LNCAP (cell line): Measurements from ENCODE around the gene LRRN2.

Experiments
- TF ChIP-seq, protein P1 (sequence below): fragments of 450-650 bp; IDR thresholded peaks from 2 replicates; pipeline ENCODE4 v1.5.1; 2017; ENCODE audit warnings: mild to moderate bottlenecking

The LRRN2 gene

GRCh38 chr1:204621996-204622395 lies 63.5 kb downstream of the LRRN2 start:
- TF ChIP-seq, protein P1, sequence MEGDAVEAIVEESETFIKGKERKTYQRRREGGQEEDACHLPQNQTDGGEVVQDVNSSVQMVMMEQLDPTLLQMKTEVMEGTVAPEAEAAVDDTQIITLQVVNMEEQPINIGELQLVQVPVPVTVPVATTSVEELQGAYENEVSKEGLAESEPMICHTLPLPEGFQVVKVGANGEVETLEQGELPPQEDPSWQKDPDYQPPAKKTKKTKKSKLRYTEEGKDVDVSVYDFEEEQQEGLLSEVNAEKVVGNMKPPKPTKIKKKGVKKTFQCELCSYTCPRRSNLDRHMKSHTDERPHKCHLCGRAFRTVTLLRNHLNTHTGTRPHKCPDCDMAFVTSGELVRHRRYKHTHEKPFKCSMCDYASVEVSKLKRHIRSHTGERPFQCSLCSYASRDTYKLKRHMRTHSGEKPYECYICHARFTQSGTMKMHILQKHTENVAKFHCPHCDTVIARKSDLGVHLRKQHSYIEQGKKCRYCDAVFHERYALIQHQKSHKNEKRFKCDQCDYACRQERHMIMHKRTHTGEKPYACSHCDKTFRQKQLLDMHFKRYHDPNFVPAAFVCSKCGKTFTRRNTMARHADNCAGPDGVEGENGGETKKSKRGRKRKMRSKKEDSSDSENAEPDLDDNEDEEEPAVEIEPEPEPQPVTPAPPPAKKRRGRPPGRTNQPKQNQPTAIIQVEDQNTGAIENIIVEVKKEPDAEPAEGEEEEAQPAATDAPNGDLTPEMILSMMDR: no peak

DNA sequence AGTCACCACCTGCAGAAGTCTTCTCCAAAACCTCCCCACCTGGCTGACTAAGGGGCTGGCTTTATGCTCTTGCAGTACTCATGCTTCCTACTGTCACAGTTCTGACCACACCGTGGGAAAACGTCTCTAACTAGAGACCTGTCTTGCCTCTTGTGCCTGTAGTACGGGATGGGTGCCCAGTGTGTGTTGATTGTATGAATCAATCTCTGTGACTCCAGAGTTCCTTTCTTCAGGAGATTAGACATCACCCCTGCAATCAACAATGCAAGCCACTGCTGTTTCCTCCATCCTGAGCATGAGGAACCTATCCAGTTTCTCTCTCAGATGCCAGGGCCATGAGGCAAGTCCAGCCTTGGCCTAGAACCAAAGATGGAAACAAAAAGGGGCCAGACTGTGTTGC lies 64.1 kb downstream of the LRRN2 start:
- TF ChIP-seq, protein P1: no peak

GRCh38 chr1:204619721-204620120 lies 65.8 kb downstream of the LRRN2 start:
- TF ChIP-seq, protein P1: no peak

DNA sequence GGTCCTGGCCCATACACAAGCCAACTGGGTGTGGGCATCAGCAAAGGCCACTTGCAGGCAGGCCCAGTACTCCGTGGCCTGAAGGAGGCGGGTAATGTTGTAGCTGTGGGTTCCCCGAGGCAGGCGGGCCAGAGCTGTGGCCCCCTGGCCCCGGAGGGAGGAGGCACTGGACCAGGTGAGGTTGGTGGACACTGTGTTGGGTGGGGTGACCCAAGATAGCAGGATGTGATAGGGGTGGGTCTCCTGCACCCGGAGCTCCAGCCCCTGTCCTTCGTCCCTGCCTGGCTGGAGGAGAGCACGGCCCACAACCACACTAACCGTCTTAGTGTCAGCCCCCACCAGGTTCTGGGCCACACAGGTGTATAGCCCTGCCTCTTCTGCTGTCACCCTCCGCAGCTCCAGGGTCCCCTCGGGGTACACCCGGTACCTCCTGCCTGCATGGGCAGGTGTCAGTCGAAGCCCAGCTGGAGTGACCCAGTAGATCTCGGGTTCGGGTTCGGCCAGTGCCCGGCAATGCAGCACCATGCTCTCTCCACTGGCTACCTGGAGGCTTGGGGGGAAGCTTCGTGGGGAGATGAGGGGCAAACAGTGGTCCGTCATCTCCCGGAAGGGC lies 67.3 kb downstream of the LRRN2 start:
- TF ChIP-seq, protein P1: no peak

DNA sequence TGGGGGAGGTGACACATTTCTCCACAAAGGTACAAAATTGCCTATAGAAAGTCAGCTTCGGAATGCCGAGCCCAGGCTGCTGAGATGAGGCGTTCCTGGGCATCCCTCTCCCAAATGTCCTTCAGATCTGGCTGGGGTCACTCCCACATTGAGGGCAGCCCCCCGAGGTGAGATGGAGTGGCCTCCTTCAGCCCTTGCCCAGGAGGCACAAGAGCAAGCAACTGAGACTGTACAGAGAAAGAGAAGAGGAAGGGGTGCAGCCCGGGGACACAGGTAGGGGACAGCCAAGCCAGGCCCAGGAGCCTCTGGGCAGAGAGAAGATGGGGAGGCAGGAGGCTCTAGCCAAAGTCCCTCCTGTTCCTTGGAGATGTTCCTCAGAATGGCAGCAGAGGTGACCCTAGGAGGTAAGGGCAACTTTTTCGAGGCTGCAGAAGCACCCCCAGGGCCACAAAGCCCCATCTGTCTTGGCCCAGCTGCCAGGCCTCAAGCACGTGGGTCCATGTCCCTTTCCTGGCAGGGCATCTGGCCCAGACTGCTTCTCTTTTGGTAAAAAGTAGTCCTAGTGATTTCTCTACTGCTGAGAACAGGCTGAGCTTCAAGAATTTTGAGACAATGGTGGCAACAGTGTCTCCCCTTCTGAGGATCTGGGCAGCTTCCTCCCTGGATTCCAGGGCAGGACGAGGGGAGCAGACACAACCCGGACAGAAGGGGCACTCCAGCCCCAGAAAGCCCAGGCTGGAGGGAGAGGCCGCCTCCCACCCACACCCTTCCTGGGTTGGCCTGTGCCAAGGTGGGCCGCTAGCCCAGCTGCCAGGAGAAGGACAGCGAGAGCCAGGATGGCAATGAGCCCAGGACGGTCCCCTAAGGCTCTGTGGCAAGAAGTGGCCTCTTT lies 68.0 kb downstream of the LRRN2 start:
- TF ChIP-seq, protein P1: no peak

DNA sequence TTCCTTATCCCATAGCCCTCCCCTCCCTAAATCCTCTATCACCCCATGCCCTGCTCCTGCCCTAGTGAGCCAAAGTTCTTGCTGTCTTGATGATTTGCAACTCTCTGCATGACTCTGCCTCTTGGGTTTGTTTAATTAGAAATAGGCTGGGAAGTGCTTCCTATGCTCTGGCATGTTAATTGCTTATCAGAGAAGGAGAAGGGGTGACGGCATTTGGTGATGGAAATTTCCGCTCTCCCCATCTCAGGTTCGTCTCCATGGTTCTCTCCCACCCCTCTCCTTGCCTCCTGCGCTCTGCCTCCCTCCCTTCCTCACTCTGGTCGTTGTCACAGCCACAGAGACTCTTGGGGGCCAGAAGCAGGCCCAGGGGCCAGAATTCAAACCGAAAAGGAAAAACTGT lies 68.9 kb downstream of the LRRN2 start:
- TF ChIP-seq, protein P1: no peak

DNA sequence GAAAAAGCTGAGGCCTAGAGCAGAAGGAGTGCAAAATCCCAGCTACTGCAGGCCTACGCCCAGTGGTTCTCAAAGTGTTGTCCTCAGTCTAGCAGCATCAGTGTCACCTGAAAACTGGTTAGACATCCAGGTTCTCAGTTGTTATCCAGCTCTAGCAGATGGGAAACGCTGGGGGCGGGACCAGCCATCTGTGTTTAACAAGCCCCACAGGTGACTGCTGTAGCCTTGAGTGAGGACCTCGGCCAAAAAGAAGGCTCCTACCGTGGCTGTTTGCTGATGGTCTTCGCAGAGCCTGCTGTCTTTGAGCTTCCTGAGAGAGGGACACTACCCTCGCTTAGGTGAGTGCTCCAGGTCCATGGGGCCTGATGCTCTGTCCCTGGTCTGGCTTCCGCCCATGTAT lies 69.7 kb downstream of the LRRN2 start:
- TF ChIP-seq, protein P1: no peak
